ENCODE results near the gene TMEM101. TPM values are rescaled to one million over a fixed set of nuclear protein-coding genes. Genes with fewer than 3 reads are reported as not detected.
A peak's percentile ranks its signal among the peaks of the same experiment; 100 is the strongest.

The TMEM101 gene
- total RNA-seq (99.4 and 107 TPM in 2 replicates), polyA plus RNA-seq (26.0 and 32.3 TPM in 2 replicates), polyA minus RNA-seq (ENCODE audit: low replicate concordance) (54.5 and 98.6 TPM in 2 replicates)
- 26.5 and 33.9 TPM in 2 replicates for polyA plus RNA-seq (2012)

DNA sequence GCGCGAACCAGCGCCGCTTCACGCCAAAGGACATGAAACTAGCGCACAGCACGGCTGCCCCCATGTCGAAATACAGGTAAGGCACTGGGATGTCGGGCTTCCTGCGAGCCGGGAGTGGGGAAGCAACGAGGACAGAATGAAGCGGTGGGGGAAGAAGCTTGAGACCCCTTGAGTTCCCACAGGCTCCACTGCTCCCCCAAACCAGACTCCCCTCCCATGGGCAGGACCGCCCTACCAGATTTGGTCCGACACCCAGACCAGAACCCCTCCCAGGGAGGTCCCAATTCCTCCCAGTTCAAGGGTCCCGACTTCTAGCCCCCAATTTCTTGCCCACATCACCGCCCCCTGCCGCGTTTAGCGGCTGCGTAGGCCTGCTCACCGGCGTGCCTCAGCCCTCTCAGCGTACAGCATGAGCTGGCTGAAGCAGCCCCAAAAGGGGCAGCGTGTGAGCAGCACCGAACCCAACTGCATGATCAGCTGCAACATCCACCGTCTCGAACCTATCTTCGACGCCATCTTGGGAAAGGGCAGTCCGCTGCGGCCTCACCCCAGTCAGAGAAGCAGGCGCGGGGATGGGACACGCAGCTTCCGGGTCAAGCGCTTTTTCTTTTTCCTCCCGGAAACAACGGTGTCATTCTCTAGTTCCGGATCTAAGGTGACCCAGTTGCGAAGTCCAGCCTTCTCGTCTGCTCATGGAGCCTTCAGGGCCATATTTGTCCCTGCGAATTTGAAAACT, at the start of gene TMEM101:
Gene TMEM101 (minus strand): TSS at position 527 of the 736 bp plus-strand sequence. CDS start 11 bp downstream, at position 516.
- no peak for TF ChIP-seq EZH2 (IDR thresholded peaks at IDR 0.05; ENCODE audit: low read length, missing control alignments)
- TF ChIP-seq, protein P1, sequence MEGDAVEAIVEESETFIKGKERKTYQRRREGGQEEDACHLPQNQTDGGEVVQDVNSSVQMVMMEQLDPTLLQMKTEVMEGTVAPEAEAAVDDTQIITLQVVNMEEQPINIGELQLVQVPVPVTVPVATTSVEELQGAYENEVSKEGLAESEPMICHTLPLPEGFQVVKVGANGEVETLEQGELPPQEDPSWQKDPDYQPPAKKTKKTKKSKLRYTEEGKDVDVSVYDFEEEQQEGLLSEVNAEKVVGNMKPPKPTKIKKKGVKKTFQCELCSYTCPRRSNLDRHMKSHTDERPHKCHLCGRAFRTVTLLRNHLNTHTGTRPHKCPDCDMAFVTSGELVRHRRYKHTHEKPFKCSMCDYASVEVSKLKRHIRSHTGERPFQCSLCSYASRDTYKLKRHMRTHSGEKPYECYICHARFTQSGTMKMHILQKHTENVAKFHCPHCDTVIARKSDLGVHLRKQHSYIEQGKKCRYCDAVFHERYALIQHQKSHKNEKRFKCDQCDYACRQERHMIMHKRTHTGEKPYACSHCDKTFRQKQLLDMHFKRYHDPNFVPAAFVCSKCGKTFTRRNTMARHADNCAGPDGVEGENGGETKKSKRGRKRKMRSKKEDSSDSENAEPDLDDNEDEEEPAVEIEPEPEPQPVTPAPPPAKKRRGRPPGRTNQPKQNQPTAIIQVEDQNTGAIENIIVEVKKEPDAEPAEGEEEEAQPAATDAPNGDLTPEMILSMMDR (conservative IDR thresholded peaks at IDR 0.05 in 1 of 2, IDR thresholded peaks at IDR 0.05 in 1 of 2; ENCODE audit: low read depth in 1 of 2, low read length in 2 of 2) = no peak
- H3K9me3 ChIP-seq (ENCODE audit: control insufficient read depth, insufficient read depth, low read depth, low read length) = no peaks in the 10 kb centered on the region
- peak within 1 kb of the TSS; percentile 98 for H2AFZ ChIP-seq (ENCODE audit: low read length)
- peak within 1 kb of the TSS; percentile 80 to 99 (median 97) for H3K4me3 ChIP-seq (replicated peaks in 1 of 4; ENCODE audit: control extremely low read depth in 1 of 4, insufficient read depth in 1 of 4, low read depth in 3 of 4, low read length in 4 of 4)
- H3K4me1 ChIP-seq (ENCODE audit: control insufficient read depth, extremely low read depth, insufficient read depth, low read length) = peaks cover 5% of the 10 kb centered on the region
- peak within 1 kb of the TSS; percentile 82 for H3K9ac ChIP-seq (ENCODE audit: insufficient read depth, low read length)
- no peaks in the 10 kb centered on the region for H4K20me1 ChIP-seq (ENCODE audit: control insufficient read depth, extremely low read depth, insufficient read depth, low read length)
- DNase-seq (ENCODE audit: low read depth in 2 of 2) = peak; percentile 92 to 96
- H3K27ac ChIP-seq (ENCODE audit: insufficient read depth, low read length) = peak within 1 kb of the TSS; percentile 87
- H3K36me3 ChIP-seq (ENCODE audit: control insufficient read depth, insufficient read depth, low read length) = peaks cover 2% of the 10 kb centered on the region
- no peaks in the 10 kb centered on the region for H3K27me3 ChIP-seq (ENCODE audit: control insufficient read depth, insufficient read depth, low read length)
- H3K79me2 ChIP-seq (ENCODE audit: control insufficient read depth, insufficient read depth, low read length) = peaks cover 2% of the 10 kb centered on the region
- H3K4me2 ChIP-seq (ENCODE audit: extremely low read depth, insufficient read depth, low read length) = peak within 1 kb of the TSS; percentile 90

DNA sequence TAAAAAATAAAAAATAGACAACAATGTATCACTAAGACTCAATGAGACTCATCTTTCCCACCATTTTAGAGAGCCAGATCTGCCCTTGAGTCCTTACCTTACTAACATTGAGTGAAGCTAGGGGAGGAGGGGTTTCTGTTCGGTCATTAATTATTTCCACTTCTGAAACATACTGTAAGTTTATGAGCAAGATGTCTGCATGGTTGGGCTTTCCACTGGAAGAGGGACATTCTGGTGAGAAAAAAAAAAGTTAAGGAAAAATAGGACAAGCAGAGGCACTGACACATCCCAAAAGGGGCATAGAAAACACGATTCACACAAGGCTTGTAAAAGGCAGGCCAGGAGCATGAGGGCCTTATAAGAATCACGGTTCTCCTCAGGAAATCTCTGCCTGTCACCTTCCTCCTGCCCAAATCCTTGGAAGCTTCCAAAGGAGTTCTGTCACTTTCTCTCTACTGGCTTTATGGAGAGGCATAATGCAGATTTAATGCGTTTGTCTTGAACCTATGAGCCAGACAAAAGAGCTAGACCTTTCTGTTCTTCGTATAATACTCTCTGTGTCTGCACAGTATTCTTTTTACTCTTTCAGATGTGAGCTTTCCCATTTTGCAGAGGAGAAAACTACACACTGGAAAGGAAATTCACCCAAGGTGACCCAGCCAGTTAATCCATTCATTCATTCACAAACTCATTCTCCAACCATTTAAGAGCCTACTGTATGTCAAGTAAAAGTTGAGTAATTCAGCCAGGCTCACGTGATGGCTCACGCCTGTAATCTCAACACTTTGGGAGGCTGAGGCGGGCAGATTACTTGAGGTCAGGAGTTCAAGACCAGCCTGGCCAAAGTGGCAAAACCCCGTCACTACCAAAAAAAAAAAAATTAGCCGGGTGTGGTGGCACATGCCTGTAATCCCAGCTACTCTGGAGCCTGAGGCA, 49.2 kb upstream of the TMEM101 start:
- peaks cover 6% of the 10 kb centered on the region for H3K4me1 ChIP-seq (ENCODE audit: control insufficient read depth, extremely low read depth, insufficient read depth, low read length)
- H3K36me3 ChIP-seq (ENCODE audit: control insufficient read depth, insufficient read depth, low read length) = peaks cover 10% of the 10 kb centered on the region
- TF ChIP-seq, protein P1 (conservative IDR thresholded peaks at IDR 0.05 in 1 of 2, IDR thresholded peaks at IDR 0.05 in 1 of 2; ENCODE audit: low read depth in 1 of 2, low read length in 2 of 2) = no peak
- no peak for TF ChIP-seq EZH2 (IDR thresholded peaks at IDR 0.05; ENCODE audit: low read length, missing control alignments)
- H3K9me3 ChIP-seq (ENCODE audit: control insufficient read depth, insufficient read depth, low read depth, low read length) = no peaks in the 10 kb centered on the region
- peaks cover 2% of the 10 kb centered on the region for H4K20me1 ChIP-seq (ENCODE audit: control insufficient read depth, extremely low read depth, insufficient read depth, low read length)
- DNase-seq (ENCODE audit: low read depth in 2 of 2) = no peak
- no peak overlapping the region for H2AFZ ChIP-seq (ENCODE audit: low read length)
- H3K9ac ChIP-seq (ENCODE audit: insufficient read depth, low read length) = no peak overlapping the region
- peak overlapping the region; percentile 35 for H3K4me2 ChIP-seq (ENCODE audit: extremely low read depth, insufficient read depth, low read length)
- no peak overlapping the region for H3K4me3 ChIP-seq (replicated peaks in 1 of 4; ENCODE audit: control extremely low read depth in 1 of 4, insufficient read depth in 1 of 4, low read depth in 3 of 4, low read length in 4 of 4)
- H3K27ac ChIP-seq (ENCODE audit: insufficient read depth, low read length) = no peak overlapping the region
- H3K79me2 ChIP-seq (ENCODE audit: control insufficient read depth, insufficient read depth, low read length) = peaks cover 64% of the 10 kb centered on the region
- H3K27me3 ChIP-seq (ENCODE audit: control insufficient read depth, insufficient read depth, low read length) = no peaks in the 10 kb centered on the region

DNA sequence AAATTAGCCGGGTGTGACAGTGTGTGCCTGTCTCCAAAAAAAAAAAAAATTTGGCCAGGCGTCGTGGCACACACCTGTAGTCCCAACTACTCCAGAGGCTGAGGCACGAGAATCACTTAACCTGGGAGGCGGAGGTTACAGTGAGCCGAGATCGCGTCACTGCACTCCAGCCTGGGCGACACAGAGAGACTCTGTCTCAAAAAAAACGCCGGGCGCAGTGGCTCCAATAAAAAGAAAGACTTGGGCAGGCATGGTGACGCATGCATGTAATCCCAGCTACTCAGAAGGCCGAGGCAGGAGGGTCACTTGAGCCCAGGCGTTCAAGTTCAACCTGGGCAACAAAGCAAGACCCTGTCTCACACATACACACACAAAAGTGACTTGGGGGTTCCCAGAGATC, 48.1 kb upstream of the TMEM101 start:
- H3K4me1 ChIP-seq (ENCODE audit: control insufficient read depth, extremely low read depth, insufficient read depth, low read length) = peaks cover 6% of the 10 kb centered on the region
- H4K20me1 ChIP-seq (ENCODE audit: control insufficient read depth, extremely low read depth, insufficient read depth, low read length) = peaks cover 2% of the 10 kb centered on the region
- no peak for DNase-seq (ENCODE audit: low read depth in 2 of 2)
- peaks cover 12% of the 10 kb centered on the region for H3K36me3 ChIP-seq (ENCODE audit: control insufficient read depth, insufficient read depth, low read length)
- TF ChIP-seq, protein P1 (conservative IDR thresholded peaks at IDR 0.05 in 1 of 2, IDR thresholded peaks at IDR 0.05 in 1 of 2; ENCODE audit: low read depth in 1 of 2, low read length in 2 of 2) = no peak
- TF ChIP-seq EZH2 (IDR thresholded peaks at IDR 0.05; ENCODE audit: low read length, missing control alignments) = no peak
- no peak overlapping the region for H3K4me3 ChIP-seq (replicated peaks in 1 of 4; ENCODE audit: control extremely low read depth in 1 of 4, insufficient read depth in 1 of 4, low read depth in 3 of 4, low read length in 4 of 4)
- no peak overlapping the region for H3K9ac ChIP-seq (ENCODE audit: insufficient read depth, low read length)
- H2AFZ ChIP-seq (ENCODE audit: low read length) = no peak overlapping the region
- no peaks in the 10 kb centered on the region for H3K9me3 ChIP-seq (ENCODE audit: control insufficient read depth, insufficient read depth, low read depth, low read length)
- H3K4me2 ChIP-seq (ENCODE audit: extremely low read depth, insufficient read depth, low read length) = no peak overlapping the region
- H3K27me3 ChIP-seq (ENCODE audit: control insufficient read depth, insufficient read depth, low read length) = no peaks in the 10 kb centered on the region
- H3K79me2 ChIP-seq (ENCODE audit: control insufficient read depth, insufficient read depth, low read length) = peaks cover 71% of the 10 kb centered on the region
- no peak overlapping the region for H3K27ac ChIP-seq (ENCODE audit: insufficient read depth, low read length)

Data from fibroblast of lung (primary cell).